DND-41 (cell line): ENCODE data around the gene NDRG3.

Experiments used
- ATAC-seq: fragments of 200-7000 bp; cut with Tn5 transposase; 3 replicates; pipeline ENCODE4 v1.9.1; 2021; ENCODE audit warnings: low read depth; ENCODE audit not compliant: insufficient read depth
- DNase-seq: peaks from one replicate; pipeline ENCODE4 v3.0.0-alpha.2; 2020
- H2AFZ ChIP-seq: 2 replicates; pipeline ENCODE4 v1.6.0; 2012; ENCODE audit warnings: low read depth, low read length
- H3K27ac ChIP-seq: 2 replicates; pipeline ENCODE4 v1.5.1; 2012; ENCODE audit warnings: low read length, inconsistent platforms
- H3K27me3 ChIP-seq: fragments of 200-600 bp; sonication (generic); 2 replicates; pipeline ENCODE4 v1.6.0; 2012; ENCODE audit warnings: low read length, mild to moderate bottlenecking, inconsistent platforms; ENCODE audit not compliant: insufficient read depth, poor library complexity
- H3K36me3 ChIP-seq: 2 replicates; pipeline ENCODE4 v1.5.1; 2012; ENCODE audit warnings: low read length, inconsistent platforms; ENCODE audit not compliant: insufficient read depth
- H3K4me1 ChIP-seq: 2 replicates; pipeline ENCODE4 v1.5.1; 2012; ENCODE audit warnings: mild to moderate bottlenecking, low read length; ENCODE audit not compliant: insufficient read depth
- H3K4me2 ChIP-seq: 2 replicates; pipeline ENCODE4 v1.6.0; 2012; ENCODE audit warnings: mild to moderate bottlenecking, moderate library complexity, low read length, inconsistent platforms; ENCODE audit not compliant: insufficient read depth
- H3K4me3 ChIP-seq, 2 experiments: fragments of 200-600 bp in 1 of 2; shearing (Covaris generic) in 1 of 2; 2 replicates each; pipeline ENCODE4 v1.5.1; 2012 to 2016; ENCODE audit warnings: inconsistent platforms in 2 of 2, low read length in 2 of 2, mild to moderate bottlenecking in 2 of 2, low read depth in 1 of 2, moderate library complexity in 1 of 2
- H3K79me2 ChIP-seq: 2 replicates; pipeline ENCODE4 v1.6.0; 2012; ENCODE audit warnings: low read length, inconsistent platforms; ENCODE audit not compliant: insufficient read depth
- H3K9ac ChIP-seq: 2 replicates; pipeline ENCODE4 v1.6.0; 2012; ENCODE audit warnings: low read depth, mild to moderate bottlenecking, inconsistent platforms, low read length, moderate library complexity
- H3K9me3 ChIP-seq: 2 replicates; pipeline ENCODE4 v1.5.1; 2012; ENCODE audit warnings: low read length, moderate library complexity, mild to moderate bottlenecking, inconsistent platforms; ENCODE audit not compliant: insufficient read depth, severe bottlenecking
- H4K20me1 ChIP-seq: 2 replicates; pipeline ENCODE4 v1.6.0; 2012; ENCODE audit warnings: low read length; ENCODE audit not compliant: insufficient read depth
- EZH2 ChIP-seq: IDR thresholded peaks from 3 replicates; pipeline ENCODE4 v1.6.1; 2012; ENCODE audit warnings: borderline replicate concordance, low read depth, mild to moderate bottlenecking, moderate library complexity, low read length, inconsistent platforms; ENCODE audit not compliant: severe bottlenecking
- TF ChIP-seq, protein P1 (sequence below): IDR thresholded peaks from 2 replicates; pipeline ENCODE4 v1.5.1; 2012; ENCODE audit warnings: borderline replicate concordance, low read length, moderate library complexity, mild to moderate bottlenecking; ENCODE audit not compliant: poor library complexity, severe bottlenecking; ENCODE audit errors: extremely low read depth

The NDRG3 gene

DNA sequence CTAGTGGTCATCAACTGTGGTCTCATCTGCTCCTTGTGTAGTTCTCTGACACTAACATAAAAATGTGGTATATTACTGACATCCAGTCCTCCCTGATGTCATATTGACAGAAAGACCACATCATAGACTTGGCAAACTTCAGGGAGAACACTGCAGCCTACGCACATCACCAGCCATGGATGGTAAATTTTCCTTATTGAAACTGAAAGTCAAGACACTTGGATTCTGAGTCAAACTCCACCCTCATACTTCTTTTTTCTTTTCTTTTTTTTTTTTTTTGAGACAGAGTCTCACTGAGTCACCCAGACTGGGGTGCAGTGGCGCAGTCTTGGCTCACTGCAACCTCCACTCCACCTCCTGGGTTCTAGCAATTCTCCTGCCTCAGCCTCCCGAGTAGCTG is 25.4 kb downstream of the NDRG3 start:
- no peak for ATAC-seq
- TF ChIP-seq EZH2: no peak
- Histone ChIP-seq H2AFZ (no peak overlapping the region), H3K4me3 (no peak overlapping the region), H3K9ac (no peak overlapping the region), H3K27ac (no peak overlapping the region), H3K9me3 (no peaks in the 10 kb centered on the region), H3K27me3 (no peaks in the 10 kb centered on the region), H3K36me3 (peaks cover 13% of the 10 kb centered on the region), H4K20me1 (no peaks in the 10 kb centered on the region), H3K4me2 (no peak overlapping the region), H3K4me1 (no peaks in the 10 kb centered on the region), H3K79me2 (peaks cover 12% of the 10 kb centered on the region)
- DNase-seq: no peak

DNA sequence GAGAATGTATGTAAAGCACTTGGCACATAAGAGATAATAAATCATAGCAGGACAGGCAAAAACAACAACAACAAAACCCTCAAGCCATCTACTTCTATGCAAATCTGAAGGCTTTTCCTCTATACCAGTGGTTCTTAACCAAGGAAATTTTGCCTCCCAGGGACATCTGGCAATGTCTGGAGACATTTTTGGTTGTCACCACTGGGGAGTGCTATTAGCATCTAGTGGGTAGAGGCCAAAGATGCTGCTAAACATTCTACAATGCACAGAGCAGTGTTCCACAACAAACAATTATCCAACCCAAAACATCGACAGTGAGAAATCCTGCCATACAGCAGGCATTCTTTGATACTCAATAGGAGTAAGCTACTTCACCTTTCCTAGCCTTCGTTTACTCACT is 28.2 kb downstream of the NDRG3 start:
- DNase-seq (no peak), ATAC-seq (no peak)
- Histone ChIP-seq H3K36me3 (peaks cover 13% of the 10 kb centered on the region), H3K4me2 (no peak overlapping the region), H3K27ac (no peak overlapping the region), H3K79me2 (peaks cover under 1% of the 10 kb centered on the region; the same call in 1 of the 2 replicates), H2AFZ (no peak overlapping the region), H4K20me1 (no peaks in the 10 kb centered on the region), H3K4me3 (no peak overlapping the region), H3K27me3 (no peaks in the 10 kb centered on the region), H3K4me1 (no peaks in the 10 kb centered on the region), H3K9me3 (no peaks in the 10 kb centered on the region), H3K9ac (no peak overlapping the region)
- TF ChIP-seq EZH2: no peak
- TF ChIP-seq, protein P1, sequence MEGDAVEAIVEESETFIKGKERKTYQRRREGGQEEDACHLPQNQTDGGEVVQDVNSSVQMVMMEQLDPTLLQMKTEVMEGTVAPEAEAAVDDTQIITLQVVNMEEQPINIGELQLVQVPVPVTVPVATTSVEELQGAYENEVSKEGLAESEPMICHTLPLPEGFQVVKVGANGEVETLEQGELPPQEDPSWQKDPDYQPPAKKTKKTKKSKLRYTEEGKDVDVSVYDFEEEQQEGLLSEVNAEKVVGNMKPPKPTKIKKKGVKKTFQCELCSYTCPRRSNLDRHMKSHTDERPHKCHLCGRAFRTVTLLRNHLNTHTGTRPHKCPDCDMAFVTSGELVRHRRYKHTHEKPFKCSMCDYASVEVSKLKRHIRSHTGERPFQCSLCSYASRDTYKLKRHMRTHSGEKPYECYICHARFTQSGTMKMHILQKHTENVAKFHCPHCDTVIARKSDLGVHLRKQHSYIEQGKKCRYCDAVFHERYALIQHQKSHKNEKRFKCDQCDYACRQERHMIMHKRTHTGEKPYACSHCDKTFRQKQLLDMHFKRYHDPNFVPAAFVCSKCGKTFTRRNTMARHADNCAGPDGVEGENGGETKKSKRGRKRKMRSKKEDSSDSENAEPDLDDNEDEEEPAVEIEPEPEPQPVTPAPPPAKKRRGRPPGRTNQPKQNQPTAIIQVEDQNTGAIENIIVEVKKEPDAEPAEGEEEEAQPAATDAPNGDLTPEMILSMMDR: peak; percentile 24

DNA sequence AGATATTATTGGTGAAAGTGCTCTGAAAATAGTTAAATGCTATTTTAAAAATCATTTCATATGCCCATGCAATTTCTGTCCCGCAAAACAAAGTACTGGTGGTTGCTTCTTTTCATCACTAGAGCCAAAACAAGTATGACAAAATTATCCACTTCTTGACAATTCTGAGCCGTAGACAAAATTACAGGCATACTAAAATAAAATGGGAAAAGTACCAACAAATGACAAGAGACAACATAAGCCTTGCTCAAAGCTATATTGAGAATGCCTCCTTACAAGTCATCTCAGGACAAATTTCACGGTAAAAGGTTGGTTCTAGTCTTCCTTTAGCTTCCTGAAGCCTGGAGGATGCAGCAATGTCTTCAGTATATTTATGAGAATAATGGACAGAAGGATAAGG is 28.9 kb downstream of the NDRG3 start:
- H3K36me3 ChIP-seq: peaks cover 13% of the 10 kb centered on the region
- no peak overlapping the region for H3K4me2 ChIP-seq
- H3K9me3 ChIP-seq: no peaks in the 10 kb centered on the region
- no peaks in the 10 kb centered on the region for H3K79me2 ChIP-seq
- no peaks in the 10 kb centered on the region for H4K20me1 ChIP-seq
- no peaks in the 10 kb centered on the region for H3K4me1 ChIP-seq
- DNase-seq: no peak
- no peak for ATAC-seq
- H3K27me3 ChIP-seq: no peaks in the 10 kb centered on the region
- no peak overlapping the region for H3K9ac ChIP-seq
- TF ChIP-seq EZH2: no peak
- TF ChIP-seq, protein P1: no peak
- no peak overlapping the region for H3K27ac ChIP-seq
- no peak overlapping the region for H3K4me3 ChIP-seq
- no peak overlapping the region for H2AFZ ChIP-seq

DNA sequence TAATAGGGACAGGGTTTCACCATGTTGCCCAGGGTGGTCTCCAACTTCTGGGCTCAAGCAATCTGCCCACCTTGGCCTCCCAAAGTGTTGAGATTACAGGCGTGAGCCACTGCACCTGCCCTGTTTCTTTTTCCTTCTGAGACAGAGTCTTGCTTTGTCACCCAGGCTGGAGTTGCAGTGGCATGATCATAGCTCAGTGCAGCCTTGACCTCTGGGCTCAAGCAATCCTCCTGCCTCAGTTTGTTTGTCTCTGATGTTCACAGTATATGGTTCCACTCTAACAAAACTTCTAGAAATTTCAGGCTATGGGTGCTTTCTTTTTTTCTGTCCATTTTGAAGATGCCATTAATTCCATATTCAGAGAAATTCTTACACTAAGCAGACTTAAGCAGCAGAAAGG is 33.1 kb downstream of the NDRG3 start:
- H2AFZ ChIP-seq: no peak overlapping the region
- no peaks in the 10 kb centered on the region for H4K20me1 ChIP-seq
- no peak overlapping the region for H3K27ac ChIP-seq
- H3K4me1 ChIP-seq: no peaks in the 10 kb centered on the region
- DNase-seq (no peak), ATAC-seq (no peak)
- no peak overlapping the region for H3K4me3 ChIP-seq
- H3K79me2 ChIP-seq: no peaks in the 10 kb centered on the region
- H3K27me3 ChIP-seq: no peaks in the 10 kb centered on the region
- H3K4me2 ChIP-seq: no peak overlapping the region
- TF ChIP-seq, protein P1: no peak
- TF ChIP-seq EZH2: no peak
- no peak overlapping the region for H3K9ac ChIP-seq
- 0 out of 2 replicates have a peak, but pooled peaks cover under 1% of the 10 kb centered on the region for H3K36me3 ChIP-seq
- H3K9me3 ChIP-seq: no peaks in the 10 kb centered on the region
